HepG2 (cell line): ENCODE results near the gene MAPK12. TPM values are rescaled to one million over a fixed set of nuclear protein-coding genes. Genes with fewer than 3 reads are reported as not detected.
A peak's percentile ranks its signal among the peaks of the same experiment; 100 is the strongest.

ENCODE experiments used
- ATAC-seq: fragments of 200-7000 bp; cut with Tn5 transposase; 3 replicates; pipeline ENCODE4 v1.9.1; 2020; ENCODE audit warnings: mild to moderate bottlenecking, moderate library complexity
- BruUV-seq: library from RNA; stranded (reverse); fragments of 400-500 nt; replicated peaks from 2 replicates; lab custom pipeline; 2021; lab: Mats Ljungman, UMichigan
- CTCF ChIA-PET: fragments of 300-600 bp; formaldehyde crosslinking; extraction: SDS; loops from one replicate; lab custom pipeline; 2021; ENCODE audit warnings: low total read pairs, inconsistent platforms, low intra/inter-chr PET ratio; lab: Yijun Ruan, JAX
- POLR2A ChIA-PET: fragments of 350-600 bp; sonication (Branson Sonifier 250); formaldehyde crosslinking; loops from one replicate; lab custom pipeline; 2020; ENCODE audit warnings: antibody characterized with exemption, inconsistent platforms; lab: Yijun Ruan, JAX
- DNase-seq: peaks from one replicate; pipeline ENCODE4 v3.0.0-alpha.2; 2015; ENCODE audit warnings: low spot score
- FAIRE-seq: peaks from 3 replicates; lab custom pipeline; 2011; peaks lifted over from hg19 to GRCh38; lab: Jason Lieb, UNC
- H2AFZ ChIP-seq: one replicate; pipeline ENCODE4 v1.6.1; 2011; ENCODE audit warnings: low read length, inconsistent platforms
- H3K27ac ChIP-seq: fragments of 300-600 bp; 3 replicates; pipeline ENCODE4 v1.8.0; 2011; ENCODE audit warnings: mixed run types, mild to moderate bottlenecking, mixed read lengths, low read length, inconsistent platforms; ENCODE audit not compliant: insufficient read depth; ENCODE audit errors: extremely low read length
- H3K27me3 ChIP-seq, 2 experiments: fragments of 200-600 bp in 1 of 2; 2 replicates in 1 of 2; 3 replicates in 1 of 2; pipeline versions ENCODE4 v1.6.0 to v1.8.0; 2011; ENCODE audit warnings: low read length in 2 of 2, mild to moderate bottlenecking in 2 of 2, moderate library complexity in 2 of 2, inconsistent platforms in 1 of 2; ENCODE audit not compliant: insufficient read depth in 2 of 2, control insufficient read depth in 1 of 2
- H3K36me3 ChIP-seq, 2 experiments: fragments of 200-600 bp in 1 of 2; replicated peaks in 1 of 2; 2 replicates in 1 of 2; 3 replicates in 1 of 2; pipeline versions ENCODE4 v1.5.1 to v1.8.0; 2011; ENCODE audit warnings: low read length in 2 of 2, inconsistent platforms in 1 of 2; ENCODE audit not compliant: insufficient read depth in 2 of 2, control insufficient read depth in 1 of 2
- H3K4me1 ChIP-seq: 2 replicates; pipeline ENCODE4 v1.5.1; 2012; ENCODE audit warnings: low read length, inconsistent platforms; ENCODE audit not compliant: insufficient read depth
- H3K4me2 ChIP-seq: 2 replicates; pipeline ENCODE4 v1.6.0; 2011; ENCODE audit warnings: low read depth, low read length, inconsistent platforms
- H3K4me3 ChIP-seq, 3 experiments: fragments of 200-600 bp in 1 of 3; sonication (generic), shearing (Covaris generic) in 1 of 3; replicated peaks in 1 of 3; 2 replicates each; pipeline ENCODE4 v1.5.1; 2011 to 2016; ENCODE audit warnings: low read length in 3 of 3, inconsistent platforms in 2 of 3, low read depth in 2 of 3, mild to moderate bottlenecking in 2 of 3, control low read depth in 1 of 3, mixed read lengths in 1 of 3; ENCODE audit not compliant: insufficient read depth in 1 of 3
- H3K79me2 ChIP-seq: one replicate; pipeline ENCODE4 v1.6.1; 2011; ENCODE audit warnings: low read length, inconsistent platforms; ENCODE audit not compliant: insufficient read depth
- H3K9ac ChIP-seq: 2 replicates; pipeline ENCODE4 v1.6.0; 2011; ENCODE audit warnings: mild to moderate bottlenecking, low read depth, low read length, inconsistent platforms; ENCODE audit not compliant: insufficient read depth
- H3K9me3 ChIP-seq: 2 replicates; pipeline ENCODE4 v1.5.1; 2012; ENCODE audit warnings: mild to moderate bottlenecking, low read length
- H4K20me1 ChIP-seq: 2 replicates; pipeline ENCODE4 v1.6.0; 2011; ENCODE audit warnings: inconsistent platforms, mild to moderate bottlenecking, low read length, moderate library complexity; ENCODE audit not compliant: insufficient read depth
- AGO2 ChIP-seq: fragments of 200-400 bp; formaldehyde crosslinking; optimal IDR thresholded peaks from 2 replicates; pipeline ENCODE3; 2017; ENCODE audit warnings: mild to moderate bottlenecking, low read depth, low read length, moderate library complexity
- ATAD3A ChIP-seq: sonication (generic); formaldehyde crosslinking; IDR thresholded peaks from 2 replicates; pipeline ENCODE4 v1.4.0; 2020; ENCODE audit warnings: missing genetic modification reagents
- CBX1 ChIP-seq: IDR thresholded peaks from one replicate; pipeline ENCODE4 v1.6.1; 2016; ENCODE audit warnings: antibody characterized with exemption, low read depth
- EEA1 ChIP-seq: sonication (generic); formaldehyde crosslinking; IDR thresholded peaks from 2 replicates; pipeline ENCODE4 v1.5.1; 2020; ENCODE audit warnings: mild to moderate bottlenecking, missing genetic modification reagents, borderline replicate concordance
- RBFOX2 ChIP-seq: fragments of 200-400 bp; formaldehyde crosslinking; IDR thresholded peaks from 2 replicates; pipeline ENCODE4 v1.6.1; 2017; ENCODE audit warnings: low read depth, mild to moderate bottlenecking, low read length
- SMYD3 ChIP-seq: sonication (generic); formaldehyde crosslinking; IDR thresholded peaks from 2 replicates; pipeline ENCODE4 v1.8.1; 2023; ENCODE audit warnings: mild to moderate bottlenecking, missing genetic modification reagents
- ZNF629 ChIP-seq: sonication (generic); formaldehyde crosslinking; conservative IDR thresholded peaks from 2 replicates; pipeline ENCODE4 v1.5.0; 2020; ENCODE audit warnings: missing genetic modification reagents
- ZNF816 ChIP-seq: sonication (generic); formaldehyde crosslinking; IDR thresholded peaks from 2 replicates; pipeline ENCODE4 v1.8.0; 2022; ENCODE audit warnings: missing genetic modification reagents, mild to moderate bottlenecking, borderline replicate concordance
- WGBS: methylation state at CpG from one replicate; pipeline ENCODE4 v1.1.6; 2017; ENCODE audit warnings: low lambda C conversion rate; 5-methylcytosine and 5-hydroxymethylcytosine counted together
- in situ Hi-C: cut with HindIII; loops from 2 replicates; pipeline ENCODE4 v1.10.0; 2017; ENCODE audit warnings: low pct_unique_long_range_greater_than_20kb; ENCODE audit not compliant: extremely low pct_ligation_motif_present
- intact Hi-C: fragments of 100-400 bp; cut with micrococcal nuclease; formaldehyde crosslinking; loops from one replicate; pipeline ENCODE4 v1.10.0; 2022; ENCODE audit not compliant: unreplicated experiment
- polyA plus RNA-seq, 8 experiments: library from polyadenylated mRNA; depleted of rRNA in 3 of 8; stranded (reverse) in 7 of 8; unstranded in 1 of 8; fragments of >200 nt; fragmentation: Illumina TruSeq in 4 of 8; extraction: Trizol in 4 of 8; gene quantifications; 2 replicates each; pipeline versions ENCODE4 v1.2.1 to v1.2.3, GENCODE V29; 2011 to 2016; ENCODE audit warnings: low read depth in 4 of 8, missing spikeins in 1 of 8, mixed read lengths in 1 of 8; ENCODE audit not compliant: insufficient read depth in 1 of 8
- total RNA-seq, 5 experiments: library from RNA; depleted of rRNA; stranded (reverse); fragments of >200 nt; fragmentation: Illumina TruSeq; extraction: Trizol; gene quantifications; 2 replicates each; pipeline ENCODE4 v1.2.3, GENCODE V29; 2016; ENCODE audit warnings: low read depth in 1 of 5
- TF ChIP-seq, protein P1 (sequence below): sonication (generic); formaldehyde crosslinking; conservative IDR thresholded peaks from 2 replicates; pipeline ENCODE4 v1.4.0; 2020; ENCODE audit warnings: missing genetic modification reagents
- TF ChIP-seq, protein P2 (sequence below): IDR thresholded peaks from 2 replicates; pipeline ENCODE4 v1.6.1; 2016; ENCODE audit warnings: control low read depth

The MAPK12 gene
- total and polyA plus RNA-seq, 2 of the 13 experiments (the other 11 are each of a cell fraction or from before 2014, with no cell fraction given): 22.2 to 23.3 TPM

DNA sequence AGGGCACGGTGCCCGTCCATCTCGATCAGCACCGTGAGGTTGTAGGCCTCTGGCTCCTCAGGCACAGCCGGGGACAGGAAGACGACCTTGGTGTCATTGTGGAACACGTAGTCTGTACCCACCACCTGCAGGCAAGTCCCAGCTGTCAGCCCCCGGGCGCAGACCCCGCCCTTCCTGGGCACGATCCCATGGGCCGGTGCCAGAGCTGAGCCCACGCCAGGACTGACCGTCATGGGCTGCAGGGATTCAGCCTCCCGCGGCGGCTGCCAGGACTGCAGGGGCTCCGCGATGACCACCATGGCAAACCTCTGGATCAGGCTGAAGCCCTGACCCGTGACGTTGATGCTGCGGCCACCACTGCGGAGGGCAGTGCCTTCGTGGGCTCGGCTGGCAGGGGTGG lies 20.5 kb upstream of the MAPK12 start:
- Histone ChIP-seq H3K9me3 (no peaks in the 10 kb centered on the region), H3K4me3 (no peak overlapping the region), H3K27me3 (no peaks in the 10 kb centered on the region), H3K4me1 (no peaks in the 10 kb centered on the region), H3K79me2 (no peaks in the 10 kb centered on the region), H2AFZ (no peak overlapping the region), H3K4me2 (no peak overlapping the region), H3K36me3 (peaks cover 35 to 53% of the 10 kb centered on the region in 2 experiments; a peak in 4 of 5 replicates), H4K20me1 (no peaks in the 10 kb centered on the region), H3K27ac (no peak overlapping the region), H3K9ac (no peak overlapping the region)
- TF ChIP-seq, protein P1, sequence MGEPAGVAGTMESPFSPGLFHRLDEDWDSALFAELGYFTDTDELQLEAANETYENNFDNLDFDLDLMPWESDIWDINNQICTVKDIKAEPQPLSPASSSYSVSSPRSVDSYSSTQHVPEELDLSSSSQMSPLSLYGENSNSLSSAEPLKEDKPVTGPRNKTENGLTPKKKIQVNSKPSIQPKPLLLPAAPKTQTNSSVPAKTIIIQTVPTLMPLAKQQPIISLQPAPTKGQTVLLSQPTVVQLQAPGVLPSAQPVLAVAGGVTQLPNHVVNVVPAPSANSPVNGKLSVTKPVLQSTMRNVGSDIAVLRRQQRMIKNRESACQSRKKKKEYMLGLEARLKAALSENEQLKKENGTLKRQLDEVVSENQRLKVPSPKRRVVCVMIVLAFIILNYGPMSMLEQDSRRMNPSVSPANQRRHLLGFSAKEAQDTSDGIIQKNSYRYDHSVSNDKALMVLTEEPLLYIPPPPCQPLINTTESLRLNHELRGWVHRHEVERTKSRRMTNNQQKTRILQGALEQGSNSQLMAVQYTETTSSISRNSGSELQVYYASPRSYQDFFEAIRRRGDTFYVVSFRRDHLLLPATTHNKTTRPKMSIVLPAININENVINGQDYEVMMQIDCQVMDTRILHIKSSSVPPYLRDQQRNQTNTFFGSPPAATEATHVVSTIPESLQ: no peak
- no peak for TF ChIP-seq CBX1
- TF ChIP-seq ZNF629: no peak
- peak; percentile 20 for TF ChIP-seq AGO2
- TF ChIP-seq, protein P2, sequence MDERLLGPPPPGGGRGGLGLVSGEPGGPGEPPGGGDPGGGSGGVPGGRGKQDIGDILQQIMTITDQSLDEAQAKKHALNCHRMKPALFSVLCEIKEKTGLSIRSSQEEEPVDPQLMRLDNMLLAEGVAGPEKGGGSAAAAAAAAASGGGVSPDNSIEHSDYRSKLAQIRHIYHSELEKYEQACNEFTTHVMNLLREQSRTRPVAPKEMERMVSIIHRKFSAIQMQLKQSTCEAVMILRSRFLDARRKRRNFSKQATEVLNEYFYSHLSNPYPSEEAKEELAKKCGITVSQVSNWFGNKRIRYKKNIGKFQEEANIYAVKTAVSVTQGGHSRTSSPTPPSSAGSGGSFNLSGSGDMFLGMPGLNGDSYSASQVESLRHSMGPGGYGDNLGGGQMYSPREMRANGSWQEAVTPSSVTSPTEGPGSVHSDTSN (CRISPR knock-in tag): no peak
- no peak for TF ChIP-seq EEA1
- TF ChIP-seq ZNF816 (CRISPR knock-in tag): no peak
- TF ChIP-seq ATAD3A (CRISPR knock-in tag): no peak
- TF ChIP-seq RBFOX2: peak; percentile 19; the same call in 1 of the 2 replicates
- no peak for TF ChIP-seq SMYD3
- FAIRE-seq: no peak
- intact Hi-C loops: no loop called here
- no peak for ATAC-seq
- WGBS: 100% methylated on average over 6 of the region's 25 CpGs
- BruUV-seq: no TSS peak
- ChIA-PET POLR2A (no interaction called here), CTCF (no interaction called here)
- DNase-seq: no peak
- in situ Hi-C loops: no loop called here
